KMS-11 (cell line): ENCODE results near the gene U2AF1L4.

Source experiments
- H2AFZ ChIP-seq: fragments of 200-600 bp; sonication (generic); 2 replicates; pipeline ENCODE4 v1.6.1; 2016; ENCODE audit warnings: antibody characterized with exemption, mixed run types, low read depth
- H3K27ac ChIP-seq: fragments of 200-600 bp; sonication (generic); 2 replicates; pipeline ENCODE4 v1.6.1; 2016; ENCODE audit warnings: mild to moderate bottlenecking, mixed run types
- H3K27me3 ChIP-seq: fragments of 200-600 bp; sonication (generic); 2 replicates; pipeline ENCODE4 v1.6.1; 2017; ENCODE audit warnings: mild to moderate bottlenecking, low read depth, mixed run types, moderate library complexity; ENCODE audit not compliant: insufficient read depth
- H3K36me3 ChIP-seq: fragments of 200-600 bp; sonication (generic); 2 replicates; pipeline ENCODE4 v1.6.1; 2017; ENCODE audit warnings: mild to moderate bottlenecking, mixed run types; ENCODE audit not compliant: insufficient read depth
- H3K4me1 ChIP-seq: fragments of 200-600 bp; sonication (generic); 2 replicates; pipeline ENCODE4 v1.6.1; 2016; ENCODE audit warnings: mild to moderate bottlenecking, low read depth, mixed run types; ENCODE audit not compliant: poor library complexity, severe bottlenecking
- H3K4me2 ChIP-seq: fragments of 200-600 bp; sonication (generic); 2 replicates; pipeline ENCODE4 v1.7.0; 2016; ENCODE audit warnings: mild to moderate bottlenecking, mixed run types
- H3K4me3 ChIP-seq: fragments of 200-600 bp; sonication (generic); IDR thresholded peaks from 2 replicates; pipeline ENCODE4 v1.6.1; 2017; ENCODE audit warnings: low read depth, low read length, mixed read lengths; ENCODE audit not compliant: insufficient read depth
- H3K79me2 ChIP-seq: fragments of 200-600 bp; sonication (generic); 2 replicates; pipeline ENCODE4 v1.6.1; 2016; ENCODE audit warnings: low read depth, mixed run types; ENCODE audit not compliant: insufficient read depth
- H3K9ac ChIP-seq: fragments of 200-600 bp; sonication (generic); 2 replicates; pipeline ENCODE4 v1.6.1; 2016; ENCODE audit warnings: mild to moderate bottlenecking, mixed run types
- H4K20me1 ChIP-seq: fragments of 200-600 bp; sonication (generic); 2 replicates; pipeline ENCODE4 v1.6.1; 2016; ENCODE audit warnings: mild to moderate bottlenecking, mixed run types; ENCODE audit not compliant: insufficient read depth
- TF ChIP-seq, protein P1 (sequence below): fragments of 200-600 bp; sonication (generic); conservative IDR thresholded peaks from 2 replicates; pipeline ENCODE4 v1.6.1; 2017; ENCODE audit warnings: low read depth, mild to moderate bottlenecking, antibody characterized with exemption, low read length, moderate library complexity, mixed read lengths

The U2AF1L4 gene

DNA sequence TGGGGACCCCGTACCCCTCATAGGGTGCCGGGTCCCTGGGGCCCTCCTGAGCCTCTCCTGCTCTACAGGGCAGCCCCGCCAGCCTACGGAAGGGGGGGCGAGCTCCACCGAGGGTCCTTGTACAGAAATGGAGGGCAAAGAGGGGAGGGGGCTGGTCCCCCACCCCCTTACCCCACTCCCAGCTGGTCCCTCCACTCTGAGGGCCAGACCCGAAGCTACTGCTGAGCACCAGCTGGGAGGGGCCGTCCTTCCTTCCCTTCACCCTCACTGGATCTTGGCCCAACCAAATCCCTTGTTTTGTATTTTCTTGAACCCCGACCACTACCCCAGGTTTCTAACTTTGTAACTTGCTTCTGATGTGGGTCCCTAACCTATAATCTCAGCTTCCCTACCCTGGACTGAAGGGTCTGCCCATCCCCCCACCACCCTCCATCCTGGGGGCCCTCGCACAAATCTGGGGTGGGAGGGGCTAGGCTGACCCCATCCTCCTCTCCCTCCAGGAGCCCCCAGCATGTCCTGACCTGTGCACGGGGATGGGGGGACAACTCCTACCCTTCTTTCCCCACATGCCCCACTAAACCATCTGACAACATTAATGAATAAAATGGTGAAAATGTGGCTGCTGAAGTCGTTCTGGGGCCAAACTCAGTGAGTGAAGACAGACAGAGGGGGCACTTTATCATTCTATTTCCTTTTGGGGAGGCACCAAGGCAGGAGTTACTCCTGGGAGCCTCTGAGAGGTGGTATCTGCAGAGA, 43.2 kb upstream of the U2AF1L4 start:
- Histone ChIP-seq H3K27me3 (no peaks in the 10 kb centered on the region; the same call in 1 of the 2 replicates), H3K4me3 (no peak overlapping the region), H3K79me2 (no peaks in the 10 kb centered on the region), H3K27ac (no peak overlapping the region), H3K4me1 (no peaks in the 10 kb centered on the region), H3K4me2 (no peak overlapping the region), H4K20me1 (no peaks in the 10 kb centered on the region), H2AFZ (no peak overlapping the region), H3K36me3 (no peaks in the 10 kb centered on the region), H3K9ac (no peak overlapping the region)
- TF ChIP-seq, protein P1, sequence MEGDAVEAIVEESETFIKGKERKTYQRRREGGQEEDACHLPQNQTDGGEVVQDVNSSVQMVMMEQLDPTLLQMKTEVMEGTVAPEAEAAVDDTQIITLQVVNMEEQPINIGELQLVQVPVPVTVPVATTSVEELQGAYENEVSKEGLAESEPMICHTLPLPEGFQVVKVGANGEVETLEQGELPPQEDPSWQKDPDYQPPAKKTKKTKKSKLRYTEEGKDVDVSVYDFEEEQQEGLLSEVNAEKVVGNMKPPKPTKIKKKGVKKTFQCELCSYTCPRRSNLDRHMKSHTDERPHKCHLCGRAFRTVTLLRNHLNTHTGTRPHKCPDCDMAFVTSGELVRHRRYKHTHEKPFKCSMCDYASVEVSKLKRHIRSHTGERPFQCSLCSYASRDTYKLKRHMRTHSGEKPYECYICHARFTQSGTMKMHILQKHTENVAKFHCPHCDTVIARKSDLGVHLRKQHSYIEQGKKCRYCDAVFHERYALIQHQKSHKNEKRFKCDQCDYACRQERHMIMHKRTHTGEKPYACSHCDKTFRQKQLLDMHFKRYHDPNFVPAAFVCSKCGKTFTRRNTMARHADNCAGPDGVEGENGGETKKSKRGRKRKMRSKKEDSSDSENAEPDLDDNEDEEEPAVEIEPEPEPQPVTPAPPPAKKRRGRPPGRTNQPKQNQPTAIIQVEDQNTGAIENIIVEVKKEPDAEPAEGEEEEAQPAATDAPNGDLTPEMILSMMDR = no peak

GRCh38 chr19:35787227-35787799, 42.1 kb upstream of the U2AF1L4 start:
- TF ChIP-seq, protein P1 = no peak
- H3K27ac ChIP-seq = no peak overlapping the region

DNA sequence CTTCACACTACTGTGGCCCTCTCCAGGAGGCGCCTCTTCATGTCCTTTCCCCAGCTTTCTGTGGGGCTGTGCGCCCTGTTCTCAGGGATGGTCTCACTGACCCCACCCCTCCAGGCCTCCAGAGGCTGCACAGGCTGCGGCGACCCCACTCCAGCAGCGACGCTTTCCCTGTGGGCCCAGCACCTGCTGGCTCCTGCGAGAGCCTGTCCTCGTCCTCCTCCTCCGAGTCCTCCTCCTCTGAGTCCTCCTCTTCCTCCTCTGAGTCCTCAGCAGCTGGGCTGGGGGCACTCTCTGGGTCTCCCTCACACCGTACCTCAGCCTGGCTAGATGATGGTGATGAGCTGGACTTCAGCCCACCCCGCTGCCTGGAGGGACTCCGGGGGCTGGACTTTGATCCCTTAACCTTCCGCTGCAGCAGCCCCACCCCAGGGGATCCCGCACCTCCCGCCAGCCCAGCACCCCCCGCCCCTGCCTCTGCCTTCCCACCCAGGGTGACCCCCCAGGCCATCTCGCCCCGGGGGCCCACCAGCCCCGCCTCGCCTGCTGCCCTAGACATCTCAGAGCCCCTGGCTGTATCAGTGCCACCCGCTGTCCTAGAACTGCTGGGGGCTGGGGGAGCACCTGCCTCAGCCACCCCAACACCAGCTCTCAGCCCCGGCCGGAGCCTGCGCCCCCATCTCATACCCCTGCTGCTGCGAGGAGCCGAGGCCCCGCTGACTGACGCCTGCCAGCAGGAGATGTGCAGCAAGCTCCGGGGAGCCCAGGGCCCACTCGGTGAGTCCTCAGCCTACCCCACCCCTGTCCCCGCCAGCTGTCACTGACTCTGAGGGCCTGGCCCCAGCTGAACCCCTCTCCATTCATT, 41.3 kb upstream of the U2AF1L4 start:
- no peak overlapping the region for H3K4me2 ChIP-seq
- H3K79me2 ChIP-seq = no peaks in the 10 kb centered on the region
- H3K27me3 ChIP-seq = no peaks in the 10 kb centered on the region
- H3K36me3 ChIP-seq = no peaks in the 10 kb centered on the region
- H3K4me3 ChIP-seq = no peak overlapping the region
- H4K20me1 ChIP-seq = no peaks in the 10 kb centered on the region
- no peak overlapping the region for H3K9ac ChIP-seq
- TF ChIP-seq, protein P1 = no peak
- H3K27ac ChIP-seq = no peak overlapping the region
- H2AFZ ChIP-seq = no peak overlapping the region
- no peaks in the 10 kb centered on the region for H3K4me1 ChIP-seq

More at GRCh38 chr19:35787227-35787799, 42.1 kb upstream of the U2AF1L4 start:
- Histone ChIP-seq H3K9ac (no peak overlapping the region), H3K36me3 (no peaks in the 10 kb centered on the region), H2AFZ (no peak overlapping the region), H3K27me3 (no peaks in the 10 kb centered on the region), H3K79me2 (no peaks in the 10 kb centered on the region), H3K4me2 (no peak overlapping the region), H3K4me1 (no peaks in the 10 kb centered on the region), H3K4me3 (no peak overlapping the region), H4K20me1 (no peaks in the 10 kb centered on the region)

DNA sequence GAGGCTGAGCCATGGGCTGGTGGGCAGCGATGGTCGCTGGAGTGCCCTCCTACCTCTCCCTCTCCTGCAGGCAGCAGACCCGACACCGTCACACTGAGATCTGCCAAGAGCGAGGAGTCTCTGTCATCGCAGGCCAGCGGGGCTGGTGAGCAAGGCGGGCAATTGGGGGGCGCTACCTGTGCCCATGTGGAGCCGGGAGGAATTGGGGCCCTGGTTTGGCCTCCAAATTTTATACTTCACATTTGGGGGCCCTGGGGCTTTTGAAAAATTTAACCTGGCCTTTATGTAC, 40.1 kb upstream of the U2AF1L4 start:
- Histone ChIP-seq H3K4me1 (no peaks in the 10 kb centered on the region), H3K9ac (no peak overlapping the region), H3K27me3 (no peaks in the 10 kb centered on the region), H3K4me3 (no peak overlapping the region), H3K36me3 (no peaks in the 10 kb centered on the region), H3K27ac (no peak overlapping the region), H4K20me1 (no peaks in the 10 kb centered on the region), H2AFZ (no peak overlapping the region), H3K4me2 (no peak overlapping the region), H3K79me2 (no peaks in the 10 kb centered on the region)
- TF ChIP-seq, protein P1 = no peak
